Urinary bladder (tissue), 4 donors: Measurements from ENCODE around the gene TMUB1. TPM values are rescaled to one million over a fixed set of nuclear protein-coding genes. Genes with fewer than 3 reads are reported as not detected.

ENCODE experiments used
- DNase-seq: peaks from one replicate; pipeline ENCODE4 v3.0.0-alpha.2; 2015; ENCODE audit errors: extremely low spot score
- H3K27ac ChIP-seq: one replicate; pipeline ENCODE4 v1.5.1; 2013; ENCODE audit warnings: low read depth, mild to moderate bottlenecking, moderate library complexity
- H3K36me3 ChIP-seq: one replicate; pipeline ENCODE4 v1.6.1; 2013; ENCODE audit warnings: mild to moderate bottlenecking, moderate library complexity; ENCODE audit not compliant: insufficient read depth
- H3K4me1 ChIP-seq: one replicate; pipeline ENCODE4 v1.6.1; 2013; ENCODE audit warnings: mild to moderate bottlenecking, moderate library complexity; ENCODE audit not compliant: insufficient read depth
- H3K4me3 ChIP-seq: one replicate; pipeline ENCODE4 v1.5.1; 2013; ENCODE audit warnings: low read depth, low read length
- WGBS: extraction: QIAGEN DNeasy Blood & Tissue Kit; methylation state at CpG from one replicate; pipeline ENCODE4 v1.1.7; 2013; 5-methylcytosine and 5-hydroxymethylcytosine counted together
- polyA plus RNA-seq: library from polyadenylated mRNA; stranded (reverse); fragments of 200-250 nt; gene quantifications from one replicate; pipeline ENCODE4 v1.2.3, GENCODE V29; 2013
- total RNA-seq: library from RNA; depleted of rRNA; stranded (reverse); fragments of >200 nt; gene quantifications from one replicate; pipeline ENCODE4 v1.2.3, GENCODE V29; 2014
- donor health status: healthy with polysubstance abuse.
- donor health status: healthy.

Gene TMUB1
- total and polyA plus RNA-seq, 2 donors: 9.7 to 51.9 TPM

DNA sequence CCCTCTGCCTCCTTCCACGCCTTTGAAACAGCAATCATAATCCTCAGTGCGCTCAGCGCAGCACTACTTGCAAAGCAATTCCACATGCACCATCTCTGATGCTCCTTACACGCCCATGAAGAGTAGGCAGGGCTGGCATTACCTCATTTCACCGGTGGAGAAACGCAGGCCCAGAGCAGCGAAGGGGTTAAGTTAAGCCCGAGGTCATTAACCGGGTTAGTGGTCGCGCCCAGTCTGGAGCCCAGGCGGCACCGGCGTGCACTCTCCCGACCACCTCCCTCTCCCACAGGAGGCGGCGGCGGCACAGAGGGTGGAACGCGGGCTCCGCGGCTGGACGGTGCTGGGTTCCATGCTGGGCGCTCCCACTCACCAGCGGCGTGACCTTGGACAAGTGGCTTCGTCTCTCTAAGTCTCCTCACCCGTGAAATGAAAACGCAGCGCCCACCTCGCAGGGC, 3.2 kb downstream of the TMUB1 start:
- Histone ChIP-seq H3K36me3 (no peaks in the 10 kb centered on the region), H3K4me1 (no peaks in the 10 kb centered on the region), H3K27ac (peak overlapping the region; percentile 97), H3K4me3 (peak overlapping the region; percentile 81)
- DNase-seq: no peak
- under 1% methylated on average over 31 of the region's 31 CpGs for WGBS

DNA sequence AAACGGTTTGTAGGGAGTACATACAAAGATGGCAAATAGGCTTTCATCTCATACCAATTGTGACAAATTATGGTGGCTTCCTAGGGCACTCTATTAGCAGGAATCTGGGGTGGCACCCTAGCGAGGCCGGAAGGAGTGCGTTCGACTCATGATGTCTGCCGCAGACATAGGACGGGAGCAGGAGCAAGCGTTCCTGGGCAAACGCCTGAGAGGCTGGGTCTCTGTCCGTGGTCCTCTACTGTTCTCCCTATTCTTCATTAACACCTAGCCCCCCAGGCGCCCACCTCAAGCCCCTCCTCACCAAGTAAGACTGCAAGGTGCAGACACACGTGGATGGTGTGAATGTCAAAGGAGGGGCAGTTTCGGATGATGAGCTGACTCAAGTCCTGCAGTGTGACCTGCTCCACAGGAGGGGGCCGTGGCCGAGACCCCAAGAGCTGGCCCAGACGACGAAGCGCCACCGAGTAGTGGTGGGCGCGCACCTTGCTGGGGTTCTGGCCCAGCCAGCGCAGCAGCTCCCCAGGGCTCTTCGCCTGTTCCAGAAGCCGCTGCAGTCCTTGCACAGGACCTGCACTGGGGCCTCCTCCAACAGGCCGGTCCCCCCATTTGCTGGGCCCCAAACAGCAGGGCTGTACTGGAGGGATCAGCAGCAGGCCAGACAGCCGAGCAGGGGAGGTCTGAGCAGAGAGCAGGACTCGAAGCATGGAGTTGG, 3.9 kb downstream of the TMUB1 start:
- 72% methylated on average over 27 of the region's 27 CpGs for WGBS
- H3K36me3 ChIP-seq: peaks cover 3% of the 10 kb centered on the region
- no peaks in the 10 kb centered on the region for H3K4me1 ChIP-seq
- H3K27ac ChIP-seq: no peak overlapping the region
- H3K4me3 ChIP-seq: peak overlapping the region; percentile 81
- DNase-seq: no peak

- H3K27ac ChIP-seq: no peak overlapping the region
- 37% methylated on average over 22 of the region's 22 CpGs for WGBS
- DNase-seq: no peak
- peaks cover 3% of the 10 kb centered on the region for H3K36me3 ChIP-seq
- no peaks in the 10 kb centered on the region for H3K4me1 ChIP-seq
- H3K4me3 ChIP-seq: no peak overlapping the region
Measured at GRCh38 chr7:151078233-151079040, 4.9 kb downstream of the TMUB1 start.

GRCh38 chr7:151077705-151078232, 5.5 kb downstream of the TMUB1 start:
- peaks cover 3% of the 10 kb centered on the region for H3K36me3 ChIP-seq
- 70% methylated on average over 10 of the region's 10 CpGs for WGBS
- H3K4me1 ChIP-seq: no peaks in the 10 kb centered on the region
- DNase-seq: no peak
- no peak overlapping the region for H3K4me3 ChIP-seq
- H3K27ac ChIP-seq: no peak overlapping the region

DNA sequence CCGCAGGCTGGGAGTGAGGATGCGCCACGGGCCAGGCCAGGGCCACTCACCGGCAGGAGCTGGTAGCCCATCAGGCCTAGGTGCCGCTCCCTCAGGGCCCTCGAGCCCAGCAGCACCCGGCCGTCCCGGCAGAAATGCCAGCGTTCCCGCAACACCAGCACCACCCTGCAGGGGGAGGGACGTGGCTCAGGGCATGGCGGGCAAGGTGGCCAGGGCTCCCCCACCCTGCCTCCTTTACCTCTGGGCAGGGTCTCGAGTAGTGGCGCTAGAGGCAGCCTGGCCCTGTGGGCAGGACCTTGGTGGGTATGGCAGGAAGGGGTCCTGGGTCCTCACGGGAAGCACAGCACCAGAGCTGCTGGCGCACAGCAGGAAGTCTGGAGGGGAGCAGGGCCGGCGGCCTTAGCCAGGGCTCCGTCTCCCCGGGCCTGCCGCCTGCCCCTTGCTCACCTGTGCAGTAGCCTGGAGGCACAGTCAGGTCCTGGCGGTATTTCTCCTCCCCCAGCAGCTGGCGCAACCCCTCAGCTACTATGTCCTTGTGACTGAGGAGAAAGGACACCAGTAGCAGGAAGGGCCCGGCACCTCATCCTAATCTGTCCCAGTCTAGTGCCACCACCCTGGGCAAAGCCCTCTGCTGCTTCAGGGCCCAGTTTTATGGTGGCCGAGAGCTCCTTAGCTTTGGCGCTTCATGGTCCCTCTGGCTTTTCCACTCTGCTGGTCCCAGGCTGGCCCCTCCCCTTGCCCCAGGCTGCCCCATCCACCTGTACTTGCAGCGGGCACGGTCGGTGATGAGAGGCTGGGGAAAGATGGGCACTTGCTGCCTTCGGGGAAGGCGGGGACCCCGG, 6.2 kb downstream of the TMUB1 start:
- Histone ChIP-seq H3K36me3 (peaks cover 3% of the 10 kb centered on the region), H3K4me1 (no peaks in the 10 kb centered on the region), H3K27ac (no peak overlapping the region), H3K4me3 (no peak overlapping the region)
- WGBS: 74% methylated on average over 33 of the region's 33 CpGs
- no peak for DNase-seq

GRCh38 chr7:151075978-151076426, 7.3 kb downstream of the TMUB1 start:
- no peak for DNase-seq
- H3K36me3 ChIP-seq: peaks cover 3% of the 10 kb centered on the region
- 83% methylated on average over 22 of the region's 22 CpGs for WGBS

GRCh38 chr7:151075662-151075971, 7.7 kb downstream of the TMUB1 start:
- Histone ChIP-seq H3K36me3 (peaks cover 3% of the 10 kb centered on the region), H3K4me1 (no peaks in the 10 kb centered on the region), H3K27ac (no peak overlapping the region), H3K4me3 (no peak overlapping the region)
- no peak for DNase-seq
- WGBS: 81% methylated on average over 7 of the region's 7 CpGs

More at GRCh38 chr7:151075978-151076426, 7.3 kb downstream of the TMUB1 start:
- H3K27ac ChIP-seq: no peak overlapping the region
- H3K4me1 ChIP-seq: no peaks in the 10 kb centered on the region
- H3K4me3 ChIP-seq: no peak overlapping the region

DNA sequence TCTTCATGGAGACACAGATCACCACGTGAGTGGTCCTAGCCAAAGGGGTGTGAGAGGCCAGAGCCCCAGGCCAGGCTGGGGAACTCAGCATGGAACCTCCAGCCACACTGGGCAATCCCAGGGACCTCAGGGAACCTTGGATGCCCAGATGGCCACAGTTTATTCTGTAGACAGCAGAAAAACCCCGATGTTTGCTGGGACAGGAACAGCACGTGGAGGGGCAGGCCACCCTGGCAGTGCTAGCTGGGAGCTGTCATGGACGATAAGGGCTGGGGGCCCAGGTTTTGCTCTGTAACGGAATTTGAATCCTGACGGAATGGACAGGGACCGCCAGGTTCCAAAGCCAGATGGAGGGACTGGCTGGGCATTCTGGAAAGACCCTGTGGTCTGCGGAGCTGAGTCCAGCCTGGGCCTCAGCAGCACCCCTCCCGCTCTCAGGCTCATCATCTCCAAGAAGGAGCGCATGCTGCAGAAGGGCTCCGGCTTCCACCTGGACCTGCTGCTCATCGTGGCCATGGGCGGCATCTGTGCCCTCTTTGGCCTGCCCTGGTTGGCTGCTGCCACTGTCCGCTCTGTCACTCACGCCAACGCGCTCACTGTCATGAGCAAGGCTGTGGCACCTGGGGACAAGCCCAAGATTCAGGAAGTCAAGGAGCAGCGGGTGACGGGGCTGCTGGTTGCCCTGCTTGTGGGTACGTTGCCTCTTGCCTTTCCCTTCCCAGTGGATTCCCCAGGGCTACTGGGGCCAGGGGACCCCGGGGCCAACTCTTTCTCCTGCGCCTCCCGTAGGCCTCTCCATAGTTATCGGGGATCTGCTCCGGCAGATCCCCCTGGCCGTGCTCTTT, 8.3 kb downstream of the TMUB1 start:
- 89% methylated on average over 26 of the region's 26 CpGs for WGBS
- H3K4me1 ChIP-seq: no peaks in the 10 kb centered on the region
- no peak for DNase-seq
- no peak overlapping the region for H3K27ac ChIP-seq
- no peak overlapping the region for H3K4me3 ChIP-seq
- peaks cover 6% of the 10 kb centered on the region for H3K36me3 ChIP-seq

DNA sequence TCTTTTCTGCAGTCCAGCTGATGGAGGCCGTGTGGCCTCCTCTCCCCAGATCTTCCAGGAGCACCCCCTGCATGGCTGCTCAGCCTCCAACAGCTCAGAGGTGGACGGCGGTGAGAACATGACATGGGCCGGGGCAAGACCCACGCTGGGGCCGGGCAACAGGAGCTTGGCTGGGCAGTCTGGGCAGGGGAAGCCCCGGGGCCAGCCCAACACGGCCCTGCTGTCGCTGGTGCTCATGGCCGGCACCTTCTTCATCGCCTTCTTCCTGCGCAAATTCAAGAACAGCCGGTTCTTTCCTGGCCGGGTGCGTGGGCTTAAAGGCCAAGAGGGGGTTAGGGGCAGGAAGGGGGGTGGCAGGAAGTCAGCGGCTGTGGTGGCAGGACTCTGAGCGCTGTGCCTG, 9.3 kb downstream of the TMUB1 start:
- DNase-seq: no peak
- H3K27ac ChIP-seq: no peak overlapping the region
- H3K4me1 ChIP-seq: no peaks in the 10 kb centered on the region
- no peak overlapping the region for H3K4me3 ChIP-seq
- H3K36me3 ChIP-seq: peaks cover 8% of the 10 kb centered on the region
- WGBS: 85% methylated on average over 17 of the region's 17 CpGs

- Histone ChIP-seq H3K36me3 (peaks cover 8% of the 10 kb centered on the region), H3K27ac (no peak overlapping the region), H3K4me1 (no peaks in the 10 kb centered on the region), H3K4me3 (no peak overlapping the region)
- WGBS: 92% methylated on average over 39 of the region's 39 CpGs
- no peak for DNase-seq
Measured at GRCh38 chr7:151071032-151071866, 12.0 kb downstream of the TMUB1 start.

- Histone ChIP-seq H3K27ac (no peak overlapping the region), H3K4me1 (no peaks in the 10 kb centered on the region), H3K4me3 (no peak overlapping the region), H3K36me3 (peaks cover 8% of the 10 kb centered on the region)
- DNase-seq: no peak
- WGBS: 92% methylated on average over 15 of the region's 15 CpGs
Measured at GRCh38 chr7:151070574-151070960, 12.7 kb downstream of the TMUB1 start.
